T-helper 2 cell treated with Interferon-gamma antibody and Interleukin-4, amounts not matched to agents 5 μg/mL and 100 μg/mL, for 36 hours (primary cell): ENCODE data around the gene TECPR1.

Experiments used
- DNase-seq: peaks from one replicate; pipeline ENCODE4 v3.0.0; 2021; ENCODE audit warnings: low spot score
- H3K27ac Mint-ChIP-seq: one replicate; pipeline ENCODE4 v1.8.0; 2021; ENCODE audit warnings: mild to moderate bottlenecking, mixed read lengths
- H3K27me3 Mint-ChIP-seq: one replicate; pipeline ENCODE4 v1.8.0; 2021; ENCODE audit warnings: low read depth, mixed read lengths
- H3K36me3 Mint-ChIP-seq: one replicate; pipeline ENCODE4 v1.8.0; 2021; ENCODE audit warnings: low read depth, mixed read lengths
- H3K4me1 Mint-ChIP-seq: one replicate; pipeline ENCODE4 v1.8.0; 2021; ENCODE audit warnings: low read depth, mixed read lengths
- H3K4me3 Mint-ChIP-seq: one replicate; pipeline ENCODE4 v1.8.0; 2022; ENCODE audit warnings: mild to moderate bottlenecking, moderate library complexity, mixed read lengths
- H3K9me3 Mint-ChIP-seq: one replicate; pipeline ENCODE4 v1.8.0; 2021; ENCODE audit warnings: mixed read lengths

Gene TECPR1

DNA sequence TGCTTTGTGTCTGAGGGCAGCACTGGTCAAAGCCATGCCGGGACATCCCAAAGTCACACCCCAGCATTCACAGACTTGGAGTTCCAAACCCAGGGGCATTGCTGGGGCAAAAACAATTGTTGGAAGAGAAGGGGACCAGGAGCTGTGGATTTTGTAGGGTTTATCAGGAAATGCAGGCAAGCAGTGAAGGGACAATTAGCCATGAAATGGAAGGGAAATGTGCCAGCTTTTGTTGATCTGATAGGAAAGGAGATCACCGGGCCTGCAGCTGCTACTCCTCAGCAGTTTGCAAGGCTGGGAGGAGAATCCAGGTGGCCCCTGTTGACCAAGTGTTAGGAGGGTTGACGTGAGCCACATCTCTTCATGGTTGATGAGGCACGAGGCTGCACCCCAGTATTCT is 26.9 kb upstream of the TECPR1 start:
- no peak for DNase-seq
- Mint-ChIP-seq H3K9me3 (no peaks in the 10 kb centered on the region), H3K27ac (no peak overlapping the region)

DNA sequence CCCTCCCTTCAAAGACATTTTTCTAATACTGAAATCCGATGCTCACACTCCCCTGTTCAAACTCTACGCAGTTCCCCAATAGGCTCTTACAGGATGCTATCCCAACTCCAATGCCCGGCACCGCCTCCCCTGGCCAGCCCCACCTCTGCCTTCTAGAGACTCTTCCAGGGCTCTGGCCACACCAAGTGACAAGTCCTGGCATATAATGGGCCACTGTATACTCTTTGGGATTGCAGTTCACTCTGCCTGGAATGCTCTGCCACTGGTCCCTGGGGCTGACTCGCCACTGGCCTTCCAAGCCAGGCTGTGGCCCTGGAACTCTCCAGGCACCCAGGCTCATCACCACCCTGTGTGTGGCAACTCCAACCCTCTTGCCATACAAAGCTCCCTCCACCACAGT is 26.4 kb upstream of the TECPR1 start:
- Mint-ChIP-seq H3K4me1 (peaks cover 15% of the 10 kb centered on the region), H3K27me3 (no peaks in the 10 kb centered on the region), H3K4me3 (no peak overlapping the region), H3K36me3 (peaks cover 5% of the 10 kb centered on the region), H3K27ac (no peak overlapping the region), H3K9me3 (no peaks in the 10 kb centered on the region)
- no peak for DNase-seq

More for the DNA sequence above, 26.9 kb upstream of the TECPR1 start:
- Mint-ChIP-seq H3K27me3 (no peaks in the 10 kb centered on the region), H3K4me1 (peaks cover 15% of the 10 kb centered on the region), H3K36me3 (peaks cover 5% of the 10 kb centered on the region), H3K4me3 (no peak overlapping the region)

DNA sequence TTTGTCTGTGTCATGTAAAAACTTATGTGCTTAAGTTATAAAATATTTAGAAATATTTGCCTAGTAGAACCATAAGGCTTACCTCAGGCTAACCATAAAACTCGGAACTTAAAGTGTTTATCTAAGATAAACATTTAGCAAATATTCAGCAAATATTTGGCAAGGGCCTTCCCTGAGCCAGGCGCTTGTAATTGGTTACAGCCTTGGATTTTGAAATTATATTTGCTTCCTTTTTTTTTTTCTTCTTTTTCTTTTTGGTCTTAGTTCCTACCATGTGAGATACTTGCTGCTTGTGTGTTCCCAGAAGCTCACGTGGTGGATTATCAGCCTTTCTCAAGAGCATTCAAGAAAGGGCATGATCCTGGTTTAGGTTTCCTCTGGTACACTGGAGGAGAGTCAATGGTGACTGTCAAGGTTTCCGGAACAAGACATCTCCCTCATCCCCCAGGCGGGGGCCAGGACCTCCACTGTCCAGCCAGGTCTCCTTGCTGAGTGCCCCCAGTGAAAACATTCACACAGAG is 24.3 kb upstream of the TECPR1 start:
- Mint-ChIP-seq H3K4me3 (no peak overlapping the region), H3K36me3 (no peaks in the 10 kb centered on the region), H3K9me3 (no peaks in the 10 kb centered on the region), H3K4me1 (peaks cover 3% of the 10 kb centered on the region), H3K27me3 (no peaks in the 10 kb centered on the region), H3K27ac (no peak overlapping the region)
- DNase-seq, result no peak

DNA sequence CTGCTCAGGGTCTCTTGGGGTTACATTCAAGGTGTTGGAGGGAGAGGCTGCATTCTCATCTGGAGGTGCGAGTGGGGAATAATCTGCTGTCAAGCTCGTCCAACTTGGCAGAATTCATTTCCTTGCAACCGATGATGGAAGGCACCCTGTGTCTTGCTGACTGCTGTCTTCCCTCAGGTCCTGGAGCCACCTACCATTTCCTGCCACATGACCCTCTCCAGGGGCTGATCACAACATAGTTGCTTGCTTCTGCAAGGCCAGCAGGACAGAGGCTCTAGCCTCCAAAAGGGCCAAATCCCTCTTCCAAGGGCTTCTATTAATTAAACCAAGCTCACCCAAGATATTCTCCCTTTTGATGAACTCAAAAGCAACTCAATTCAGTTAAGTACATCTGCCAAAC is 15.3 kb upstream of the TECPR1 start:
- Mint-ChIP-seq H3K4me3 (no peak overlapping the region), H3K36me3 (peaks cover 6% of the 10 kb centered on the region), H3K4me1 (peaks cover 7% of the 10 kb centered on the region), H3K27me3 (no peaks in the 10 kb centered on the region), H3K27ac (no peak overlapping the region), H3K9me3 (no peaks in the 10 kb centered on the region)
- no peak for DNase-seq

DNA sequence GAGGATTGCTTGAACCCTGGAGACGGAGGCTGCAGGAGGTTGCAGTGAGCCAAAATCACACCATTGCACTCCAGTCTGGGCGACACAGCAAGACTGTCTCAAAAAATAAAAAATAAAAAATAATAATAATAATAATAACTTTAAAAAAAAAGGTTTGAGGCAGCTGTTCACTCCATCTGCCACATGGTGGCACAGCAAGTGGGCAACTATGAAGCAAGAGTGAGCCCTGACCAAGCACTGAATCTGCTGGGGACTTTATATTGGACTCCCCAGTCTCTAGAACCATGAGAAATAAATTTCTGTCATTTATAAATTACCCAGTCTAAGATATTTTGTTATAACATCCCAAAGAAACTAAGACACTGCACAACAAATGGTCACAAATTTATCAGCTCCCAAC is 14.8 kb upstream of the TECPR1 start:
- Mint-ChIP-seq H3K27me3 (no peaks in the 10 kb centered on the region), H3K36me3 (peaks cover 9% of the 10 kb centered on the region)

DNA sequence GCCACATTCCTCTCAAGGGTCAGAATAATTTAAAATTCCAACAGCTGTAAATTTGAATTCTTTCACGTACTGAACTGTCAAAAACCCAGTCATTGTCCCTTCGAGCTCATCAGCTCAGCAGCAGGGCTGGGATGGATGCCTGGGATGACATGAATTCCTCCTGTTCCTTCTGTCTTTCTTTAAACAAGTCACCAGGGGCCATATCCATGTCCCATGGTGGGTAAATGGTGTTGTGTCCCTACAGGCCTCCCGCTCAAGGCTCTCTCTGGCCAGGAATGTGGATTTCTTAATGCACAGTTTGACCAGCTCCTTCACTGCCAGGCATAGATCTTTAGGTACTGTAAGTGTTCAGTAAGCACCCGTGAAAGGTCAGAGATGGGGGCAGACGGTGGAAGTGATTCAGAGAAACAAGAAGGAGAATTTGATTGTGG is 13.8 kb upstream of the TECPR1 start:
- Mint-ChIP-seq H3K27me3 (no peaks in the 10 kb centered on the region), H3K9me3 (no peaks in the 10 kb centered on the region), H3K4me1 (peaks cover 7% of the 10 kb centered on the region), H3K36me3 (peaks cover 18% of the 10 kb centered on the region), H3K4me3 (no peak overlapping the region), H3K27ac (no peak overlapping the region)
- no peak for DNase-seq

More for the DNA sequence above, 14.8 kb upstream of the TECPR1 start:
- no peak overlapping the region for H3K4me3 Mint-ChIP-seq
- peaks cover 7% of the 10 kb centered on the region for H3K4me1 Mint-ChIP-seq
- H3K27ac Mint-ChIP-seq, result no peak overlapping the region
- no peak for DNase-seq
- no peaks in the 10 kb centered on the region for H3K9me3 Mint-ChIP-seq

DNA sequence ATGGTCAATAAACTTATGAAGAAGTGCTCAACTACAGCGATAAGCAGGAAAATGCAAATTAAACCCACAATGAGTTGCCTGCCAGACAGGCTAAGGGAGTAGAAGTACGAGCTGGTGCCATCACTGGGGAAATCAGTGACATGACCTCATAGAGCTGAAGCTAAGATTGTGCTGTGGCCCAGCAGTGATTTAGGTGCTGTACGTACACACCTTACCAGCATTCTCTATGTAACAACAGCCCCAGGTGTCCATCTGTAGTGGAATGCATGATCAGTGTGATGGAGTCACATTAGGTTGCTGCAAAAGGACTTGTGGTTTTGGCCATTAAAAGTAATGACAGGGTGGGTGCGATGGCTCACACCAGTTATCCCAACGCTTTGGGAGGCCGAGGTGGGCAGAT is 5.7 kb upstream of the TECPR1 start:
- no peak overlapping the region for H3K27ac Mint-ChIP-seq

DNA sequence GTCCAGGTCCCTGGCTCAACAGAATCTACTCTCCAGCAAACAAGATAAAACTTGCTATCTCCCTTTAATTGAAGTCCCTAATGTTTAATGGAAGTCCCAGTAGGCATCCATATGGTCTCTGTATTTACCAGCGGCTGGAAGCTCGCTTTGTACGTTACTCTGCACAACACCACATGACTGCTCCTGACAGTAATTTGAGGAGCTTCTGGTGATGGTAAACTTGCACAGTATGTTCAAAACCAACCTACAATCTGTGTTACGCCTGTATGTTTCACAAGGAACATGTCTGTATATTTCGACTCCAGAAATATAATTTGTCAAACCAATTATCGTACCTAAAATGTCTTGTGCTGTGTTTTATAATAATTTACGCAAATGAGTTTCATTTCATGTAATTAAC is 4.4 kb upstream of the TECPR1 start:
- H3K9me3 Mint-ChIP-seq, result no peaks in the 10 kb centered on the region
- H3K4me1 Mint-ChIP-seq, result peaks cover 23% of the 10 kb centered on the region
- H3K36me3 Mint-ChIP-seq, result peaks cover 33% of the 10 kb centered on the region

More for the DNA sequence above, 5.7 kb upstream of the TECPR1 start:
- H3K4me3 Mint-ChIP-seq, result no peak overlapping the region
- peaks cover 21% of the 10 kb centered on the region for H3K4me1 Mint-ChIP-seq
- H3K9me3 Mint-ChIP-seq, result no peaks in the 10 kb centered on the region
- no peaks in the 10 kb centered on the region for H3K27me3 Mint-ChIP-seq
- DNase-seq, result no peak
- H3K36me3 Mint-ChIP-seq, result peaks cover 40% of the 10 kb centered on the region

DNA sequence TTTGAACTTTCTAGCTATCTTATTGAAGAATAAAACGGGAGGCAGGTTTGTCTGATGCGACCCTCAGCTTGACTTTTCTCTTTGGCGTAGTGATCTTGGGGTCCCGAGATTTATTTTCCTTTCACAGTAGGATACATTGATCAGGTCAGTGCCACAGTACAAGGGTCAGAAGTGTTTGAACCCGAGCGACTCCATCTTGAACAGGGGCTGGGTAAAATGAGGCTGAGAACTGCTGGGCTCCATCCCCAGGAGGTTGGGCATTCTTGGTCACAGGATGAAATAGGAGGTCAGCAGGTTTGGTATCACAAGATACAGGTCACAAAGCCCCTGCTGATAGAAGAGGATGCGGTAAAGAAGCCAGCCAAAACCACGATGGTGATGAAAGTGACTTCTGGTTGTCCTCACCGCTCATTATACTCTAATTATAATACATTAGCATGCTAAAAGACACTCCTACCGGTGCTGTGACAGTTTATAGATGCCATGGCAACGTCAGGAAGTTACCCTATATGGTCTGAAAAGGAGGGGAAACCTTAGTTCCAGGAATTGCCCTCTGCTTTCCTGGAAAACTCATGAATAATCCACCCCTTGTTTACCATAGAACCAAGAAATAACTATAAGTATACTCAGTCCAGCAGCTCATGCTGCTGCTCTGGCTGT is 3.0 kb upstream of the TECPR1 start:
- peaks cover 27% of the 10 kb centered on the region for H3K36me3 Mint-ChIP-seq
- H3K4me1 Mint-ChIP-seq, result peaks cover 33% of the 10 kb centered on the region

More for the DNA sequence above, 4.4 kb upstream of the TECPR1 start:
- Mint-ChIP-seq H3K4me3 (no peak overlapping the region), H3K27ac (peak overlapping the region; percentile 52), H3K27me3 (no peaks in the 10 kb centered on the region)
- DNase-seq, result no peak

DNA sequence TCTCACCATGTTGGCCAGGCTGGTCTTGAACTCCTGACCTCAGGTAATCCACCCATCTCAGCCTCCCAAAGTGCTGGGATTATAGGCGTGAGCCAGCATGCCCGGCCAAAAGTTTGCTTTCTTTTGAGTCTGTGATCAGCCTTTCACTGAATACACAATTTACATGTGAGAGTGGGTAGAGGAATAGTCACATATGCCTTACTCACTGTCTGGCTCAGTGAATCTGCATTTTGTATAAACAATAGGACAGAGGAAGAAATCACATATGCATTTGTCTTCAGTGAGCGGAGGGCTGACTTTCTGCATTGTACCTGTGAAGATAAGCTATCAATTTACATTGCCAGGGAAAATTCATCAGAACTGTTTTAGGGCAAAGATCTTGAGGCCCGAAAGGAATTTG is 2.5 kb upstream of the TECPR1 start:
- no peaks in the 10 kb centered on the region for H3K9me3 Mint-ChIP-seq
- H3K27me3 Mint-ChIP-seq, result no peaks in the 10 kb centered on the region
- peaks cover 38% of the 10 kb centered on the region for H3K4me1 Mint-ChIP-seq
- H3K36me3 Mint-ChIP-seq, result peaks cover 31% of the 10 kb centered on the region
- DNase-seq, result no peak
- peak overlapping the region; percentile 80 for H3K27ac Mint-ChIP-seq
- H3K4me3 Mint-ChIP-seq, result no peak overlapping the region

More for the DNA sequence above, 3.0 kb upstream of the TECPR1 start:
- no peaks in the 10 kb centered on the region for H3K9me3 Mint-ChIP-seq
- no peaks in the 10 kb centered on the region for H3K27me3 Mint-ChIP-seq
- DNase-seq, result peak; percentile 25
- H3K4me3 Mint-ChIP-seq, result peak overlapping the region; percentile 33
- H3K27ac Mint-ChIP-seq, result peak overlapping the region; percentile 80

DNA sequence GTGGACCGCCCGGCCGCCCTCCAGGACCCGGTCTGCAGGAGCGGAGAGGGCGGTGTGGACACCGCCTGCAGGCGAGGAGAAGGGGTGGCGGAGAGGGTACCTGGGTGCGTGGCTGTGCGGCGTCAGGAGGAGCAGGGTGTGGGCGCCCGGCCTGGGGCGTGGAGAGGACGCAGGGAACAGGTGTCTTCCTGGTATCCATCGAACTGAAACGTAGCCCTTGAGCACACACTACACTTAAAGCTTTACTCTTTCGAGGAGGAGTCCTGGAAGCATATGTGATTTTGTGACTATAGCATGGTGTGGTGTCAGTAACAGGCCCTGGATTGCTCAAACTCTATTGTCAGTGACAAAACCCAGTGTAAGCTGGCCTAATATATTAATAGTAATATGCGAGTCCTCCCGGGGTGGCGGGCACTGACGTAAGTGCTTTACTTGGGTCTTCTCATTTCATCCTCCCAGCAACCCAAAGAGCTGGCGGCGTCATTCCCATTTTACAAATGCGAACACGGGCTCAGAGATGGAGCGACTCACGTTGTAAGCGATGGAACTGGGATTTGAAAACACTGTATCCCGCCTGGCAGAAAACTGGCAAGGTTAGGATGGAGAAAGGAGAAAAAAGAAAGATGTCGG is 508 bp upstream of the TECPR1 start:
- H3K4me3 Mint-ChIP-seq, result peak overlapping the region; percentile 97
- peaks cover 48% of the 10 kb centered on the region for H3K4me1 Mint-ChIP-seq
- peaks cover 33% of the 10 kb centered on the region for H3K36me3 Mint-ChIP-seq
- DNase-seq, result no peak
- no peaks in the 10 kb centered on the region for H3K27me3 Mint-ChIP-seq
- no peaks in the 10 kb centered on the region for H3K9me3 Mint-ChIP-seq
- H3K27ac Mint-ChIP-seq, result peak overlapping the region; percentile 100

DNA sequence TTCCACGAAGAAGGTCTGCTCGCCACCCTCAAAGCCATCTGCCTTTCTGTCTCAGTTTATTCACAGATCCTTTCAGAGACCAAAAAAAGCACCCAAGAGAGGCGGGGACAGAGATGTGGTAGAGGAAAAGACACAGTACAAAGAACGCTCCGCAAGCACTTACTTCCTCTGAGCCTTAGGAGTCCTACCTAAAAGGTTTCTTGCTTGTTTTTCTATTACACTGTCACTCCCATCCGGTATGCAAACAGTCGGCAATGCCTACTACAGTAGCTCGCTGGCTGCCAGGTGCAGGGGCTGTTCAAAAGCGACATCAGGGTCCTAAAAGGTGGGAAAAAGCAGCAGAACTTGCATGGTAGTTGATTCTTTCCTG is 816 bp downstream of the TECPR1 start:
- Mint-ChIP-seq H3K27me3 (no peaks in the 10 kb centered on the region), H3K36me3 (peaks cover 27% of the 10 kb centered on the region), H3K4me1 (peaks cover 44% of the 10 kb centered on the region), H3K27ac (peak overlapping the region; percentile 100), H3K9me3 (no peaks in the 10 kb centered on the region), H3K4me3 (peak overlapping the region; percentile 97)
- DNase-seq, result peak; percentile 12

DNA sequence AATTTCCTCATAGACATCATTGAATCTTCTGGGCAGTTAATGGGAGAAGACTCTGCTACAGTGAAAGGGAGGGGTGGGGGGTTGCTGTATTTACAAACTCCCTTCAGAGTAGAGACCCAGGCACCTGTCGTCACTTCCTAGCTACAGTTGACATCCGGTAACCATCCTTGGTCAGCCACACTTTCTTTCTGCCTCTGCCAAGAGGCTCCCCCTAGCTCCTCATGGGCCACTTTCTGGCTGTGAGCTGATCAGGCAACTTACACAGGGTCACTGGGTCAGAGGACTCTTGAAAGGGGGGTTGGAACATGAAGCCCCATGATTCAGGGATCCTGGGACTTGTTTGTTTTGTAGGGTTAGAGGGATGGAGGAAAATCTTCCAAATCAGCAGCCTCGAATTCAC is 1.2 kb downstream of the TECPR1 start:
- Mint-ChIP-seq H3K9me3 (no peaks in the 10 kb centered on the region), H3K4me1 (peaks cover 43% of the 10 kb centered on the region), H3K27ac (peak overlapping the region; percentile 100), H3K27me3 (no peaks in the 10 kb centered on the region), H3K4me3 (peak overlapping the region; percentile 97), H3K36me3 (peaks cover 27% of the 10 kb centered on the region)
- DNase-seq, result peak; percentile 48

DNA sequence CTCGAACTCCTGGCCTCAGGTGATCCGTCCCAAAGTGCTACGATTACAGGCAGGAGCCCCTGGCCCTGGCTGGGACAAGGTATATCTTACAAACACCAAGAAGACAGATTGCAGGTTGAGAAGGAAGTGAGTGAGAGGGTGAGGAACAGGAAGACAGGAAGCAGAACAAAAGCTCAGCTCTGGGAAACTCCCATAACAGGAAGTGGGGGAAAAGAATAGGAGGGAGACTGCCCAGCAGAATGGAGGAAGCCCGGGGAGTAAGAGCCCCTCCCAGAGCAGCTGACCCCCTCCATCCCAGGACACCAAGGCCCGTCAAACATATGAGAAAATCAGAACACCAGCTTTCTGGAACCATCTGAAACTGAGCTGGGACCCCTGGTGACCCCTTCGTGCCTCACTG is 2.9 kb downstream of the TECPR1 start:
- Mint-ChIP-seq H3K9me3 (no peaks in the 10 kb centered on the region), H3K36me3 (peaks cover 21% of the 10 kb centered on the region), H3K4me3 (peak overlapping the region; percentile 97), H3K27ac (peak overlapping the region; percentile 100), H3K27me3 (no peaks in the 10 kb centered on the region), H3K4me1 (peaks cover 34% of the 10 kb centered on the region)
- DNase-seq, result no peak
